Lower leg skin (tissue), 4 donors: Measurements from ENCODE around the gene SASH1. TPM values are rescaled to one million over a fixed set of nuclear protein-coding genes. Genes with fewer than 3 reads are reported as not detected.
"Not testable (repeated sequence)": the region's sequence is repeated elsewhere in the genome, so short reads cannot be mapped to it uniquely, and the experiment has no call there.

ENCODE experiments used
- DNase-seq, 2 donors: peaks; one replicate each; pipeline ENCODE4 v3.0.0-alpha.2; 2019; ENCODE audit warnings: low spot score in 2 of 2
- H3K4me3 ChIP-seq: fragments of 200-600 bp; sonication (generic); 2 replicates; pipeline ENCODE4 v1.5.1; 2017; ENCODE audit warnings: mild to moderate bottlenecking, low read depth; ENCODE audit not compliant: poor library complexity, severe bottlenecking
- POLR2A ChIP-seq, 2 donors: fragments of 450-650 bp; IDR thresholded peaks; one replicate each; pipeline ENCODE4 v1.6.1; 2016 to 2017; ENCODE audit warnings: antibody characterized with exemption in 2 of 2, mild to moderate bottlenecking in 1 of 2, moderate library complexity in 1 of 2
- WGBS, 2 donors: methylation state at CpG; one replicate each; pipeline ENCODE4 v1.1.5; 2018; 5-methylcytosine and 5-hydroxymethylcytosine counted together
- intact Hi-C: fragments of 100-400 bp; cut with DNase I; formaldehyde crosslinking; loops from one replicate; pipeline ENCODE4 v1.15.0; 2023; ENCODE audit warnings: low total_unique reads
- total RNA-seq, 4 donors: library from RNA; depleted of rRNA; stranded (reverse); fragments of >200 nt; gene quantifications; one replicate each; pipeline ENCODE4 v1.1.0, GENCODE V29; 2016
- TF ChIP-seq, protein P1 (sequence below), 3 donors: fragments of 450-650 bp; IDR thresholded peaks; one replicate each; pipeline ENCODE4 v1.5.1; 2016; ENCODE audit warnings: antibody characterized with exemption in 3 of 3, mild to moderate bottlenecking in 3 of 3, moderate library complexity in 2 of 3

Gene SASH1
- total RNA-seq, 4 donors from 2014 or later: 74.9 to 106 (median 91.5) TPM

DNA sequence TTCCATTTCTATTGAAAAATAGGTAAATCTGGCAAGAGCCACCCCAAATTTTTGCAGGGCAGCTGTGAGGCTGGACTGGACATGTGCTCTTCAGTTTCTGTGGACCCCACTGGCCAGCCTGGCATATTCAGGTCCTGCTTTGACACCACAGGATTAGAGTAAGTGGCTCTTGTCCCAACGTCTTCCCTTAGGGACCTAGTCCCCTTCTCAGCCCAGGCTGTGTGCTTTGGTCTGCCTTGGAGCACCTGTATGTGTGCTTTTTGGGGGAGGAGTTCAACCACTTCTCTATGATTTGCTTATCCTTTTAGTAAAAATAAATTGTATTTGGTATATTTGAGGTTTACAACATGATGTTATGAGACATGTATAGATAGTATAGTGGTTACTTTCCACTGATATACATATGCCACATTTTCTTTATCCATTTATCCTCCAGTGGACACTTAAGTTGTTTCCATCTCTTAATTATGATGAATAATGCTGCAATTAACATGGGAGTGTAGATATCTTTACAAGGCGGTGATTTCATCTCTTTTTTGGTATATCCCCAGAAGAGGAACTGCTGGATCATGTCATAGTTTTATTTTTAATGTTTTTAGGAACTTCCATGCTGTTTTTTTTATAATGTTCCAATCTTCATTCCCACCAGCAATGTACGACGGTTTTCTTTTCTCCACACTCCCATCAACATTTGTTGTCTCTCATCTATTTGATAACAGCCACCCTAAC is 236.4 kb downstream of the SASH1 start:
- intact Hi-C loops: loop anchor here (5.0 kb wide), 1 partner anchor 383 kb away; no protein-coding TSS in a partner anchor
- DNase-seq: no peak
- H3K4me3 ChIP-seq: no peak overlapping the region
- 66 to 76% methylated on average over 4 of the region's 4 CpGs for WGBS, 2 donors
- no peak for TF ChIP-seq POLR2A (IDR thresholded peaks at IDR 0.05)
- TF ChIP-seq, protein P1, sequence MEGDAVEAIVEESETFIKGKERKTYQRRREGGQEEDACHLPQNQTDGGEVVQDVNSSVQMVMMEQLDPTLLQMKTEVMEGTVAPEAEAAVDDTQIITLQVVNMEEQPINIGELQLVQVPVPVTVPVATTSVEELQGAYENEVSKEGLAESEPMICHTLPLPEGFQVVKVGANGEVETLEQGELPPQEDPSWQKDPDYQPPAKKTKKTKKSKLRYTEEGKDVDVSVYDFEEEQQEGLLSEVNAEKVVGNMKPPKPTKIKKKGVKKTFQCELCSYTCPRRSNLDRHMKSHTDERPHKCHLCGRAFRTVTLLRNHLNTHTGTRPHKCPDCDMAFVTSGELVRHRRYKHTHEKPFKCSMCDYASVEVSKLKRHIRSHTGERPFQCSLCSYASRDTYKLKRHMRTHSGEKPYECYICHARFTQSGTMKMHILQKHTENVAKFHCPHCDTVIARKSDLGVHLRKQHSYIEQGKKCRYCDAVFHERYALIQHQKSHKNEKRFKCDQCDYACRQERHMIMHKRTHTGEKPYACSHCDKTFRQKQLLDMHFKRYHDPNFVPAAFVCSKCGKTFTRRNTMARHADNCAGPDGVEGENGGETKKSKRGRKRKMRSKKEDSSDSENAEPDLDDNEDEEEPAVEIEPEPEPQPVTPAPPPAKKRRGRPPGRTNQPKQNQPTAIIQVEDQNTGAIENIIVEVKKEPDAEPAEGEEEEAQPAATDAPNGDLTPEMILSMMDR (IDR thresholded peaks at IDR 0.05): no peak

DNA sequence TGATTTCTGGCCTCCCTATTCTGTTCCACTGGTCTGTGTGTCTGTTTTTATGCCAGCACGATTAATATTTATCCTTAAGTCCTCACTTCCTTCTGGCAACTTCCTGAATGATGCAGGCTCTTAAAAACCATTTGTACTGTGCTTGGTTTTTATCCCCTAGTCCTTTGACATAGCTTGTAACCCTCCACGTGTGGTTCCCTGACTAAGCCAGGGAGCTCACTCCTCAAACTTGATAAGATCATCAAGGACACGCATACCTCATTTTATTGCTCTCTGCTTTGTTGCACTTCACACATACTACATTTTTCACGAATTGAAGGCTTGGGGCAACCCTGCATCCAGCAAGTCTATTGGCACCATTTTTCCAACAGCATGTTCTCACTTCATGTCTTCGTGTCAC is 237.8 kb downstream of the SASH1 start:
- intact Hi-C loops: no loop called here
- TF ChIP-seq, protein P1 (IDR thresholded peaks at IDR 0.05): no peak
- TF ChIP-seq POLR2A (IDR thresholded peaks at IDR 0.05): no peak
- WGBS, 2 donors: 60 to 64% methylated on average over 5 of the region's 5 CpGs

DNA sequence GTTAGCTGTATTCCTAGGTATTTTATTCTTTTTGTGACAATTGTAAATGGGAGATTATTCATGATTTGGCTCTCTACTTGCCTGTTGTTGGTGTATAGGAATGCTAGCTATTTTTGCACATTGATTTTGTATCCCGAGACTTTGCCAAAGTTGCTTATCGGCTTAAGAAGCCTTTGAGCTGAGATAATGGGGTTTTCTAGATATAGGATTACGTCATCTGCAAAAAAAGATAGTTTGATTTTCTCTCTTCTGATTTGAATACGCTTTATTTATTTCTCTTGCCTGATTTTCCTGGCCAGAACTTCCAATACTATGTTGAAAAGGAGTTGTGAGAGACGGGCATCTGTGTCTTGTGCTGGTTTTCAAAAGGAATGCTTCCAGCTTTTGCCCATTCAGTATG is 241.0 kb downstream of the SASH1 start:
- H3K4me3 ChIP-seq: no peak overlapping the region
- intact Hi-C loops: no loop called here
- no peak for TF ChIP-seq POLR2A (IDR thresholded peaks at IDR 0.05)
- TF ChIP-seq, protein P1 (IDR thresholded peaks at IDR 0.05): no peak
- 87 to 91% methylated on average over 5 of the region's 5 CpGs for WGBS, 2 donors
- DNase-seq: no peak

More for the DNA sequence above, 237.8 kb downstream of the SASH1 start:
- DNase-seq: no peak
- H3K4me3 ChIP-seq: no peak overlapping the region

DNA sequence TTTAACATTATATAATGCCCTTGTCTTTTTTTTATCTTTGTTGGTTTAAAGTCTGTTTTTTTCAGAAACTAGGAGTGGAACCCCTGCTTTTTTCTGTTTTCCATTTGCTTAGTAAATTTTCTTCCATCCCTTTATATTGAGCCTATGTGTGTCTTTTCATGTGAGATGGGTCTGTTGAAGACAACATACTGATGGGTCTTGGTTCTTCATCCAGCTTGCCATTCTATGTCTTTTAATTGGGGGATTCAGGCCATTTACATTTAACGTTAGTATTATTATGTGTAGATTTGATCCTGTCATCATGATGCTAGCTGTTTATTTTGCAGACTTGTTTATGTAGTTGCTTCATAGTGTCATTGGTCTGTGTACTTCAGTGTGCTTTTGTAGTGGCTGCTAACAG is 243.0 kb downstream of the SASH1 start:
- H3K4me3 ChIP-seq, intact Hi-C loops, DNase-seq: not testable (repeated sequence)
- 94 to 100% methylated on average over 1 of the region's 1 CpG for WGBS, 2 donors

DNA sequence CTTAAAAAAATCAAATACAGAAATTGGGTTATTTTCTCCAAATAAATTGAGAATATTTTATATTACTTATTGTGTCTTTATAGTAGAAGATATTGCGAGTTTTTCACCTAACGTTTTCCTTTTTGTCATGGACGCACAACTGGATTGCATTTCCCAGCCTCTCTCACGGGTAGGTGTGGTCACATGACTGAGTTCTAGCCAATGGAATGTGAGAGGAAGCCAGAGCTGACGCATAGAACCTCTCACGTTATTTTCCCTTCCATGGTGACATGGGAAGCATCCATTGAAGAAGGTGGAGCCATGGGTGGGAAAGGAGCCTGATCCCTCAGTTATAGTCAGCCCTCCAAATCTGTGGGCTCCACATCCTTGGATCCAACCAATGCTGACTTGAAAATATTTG is 248.2 kb downstream of the SASH1 start:
- DNase-seq: no peak
- 86 to 94% methylated on average over 6 of the region's 6 CpGs for WGBS, 2 donors
- intact Hi-C loops: no loop called here
- TF ChIP-seq, protein P1 (IDR thresholded peaks at IDR 0.05): no peak
- no peak for TF ChIP-seq POLR2A (IDR thresholded peaks at IDR 0.05)
- H3K4me3 ChIP-seq: no peak overlapping the region

DNA sequence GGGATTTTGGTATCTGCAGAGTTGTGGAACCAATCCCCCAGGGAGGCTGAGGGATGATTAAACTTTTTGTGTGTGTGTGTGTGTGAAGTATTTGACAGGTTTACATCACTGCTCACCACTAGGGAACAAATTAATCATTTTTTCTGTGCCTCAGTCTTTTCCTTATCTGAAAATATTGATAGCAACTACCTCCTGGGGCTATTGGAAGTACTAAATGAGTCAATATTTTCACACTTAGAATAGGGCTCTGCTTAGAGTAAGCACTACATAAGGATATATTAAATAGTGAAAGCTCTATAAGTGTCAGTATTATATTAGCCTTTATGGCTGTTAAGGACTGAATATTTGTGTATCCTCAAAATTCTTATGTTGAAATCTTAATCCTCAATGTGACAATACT is 249.0 kb downstream of the SASH1 start:
- DNase-seq: no peak
- intact Hi-C loops: no loop called here
- H3K4me3 ChIP-seq: no peak overlapping the region
- TF ChIP-seq POLR2A (IDR thresholded peaks at IDR 0.05): no peak
- TF ChIP-seq, protein P1 (IDR thresholded peaks at IDR 0.05): no peak
